ENCODE results near the gene MDP1. TPM values are rescaled to one million over a fixed set of nuclear protein-coding genes. Genes with fewer than 3 reads are reported as not detected.

The MDP1 gene
- total and polyA plus RNA-seq, 2 of the 8 experiments (the other 6 are each of a cell fraction or from before 2014, with no cell fraction given), result 17.7 to 32.2 TPM

GRCh38 chr14:24212924-24213865 is 2.7 kb downstream of the MDP1 start, which contains the start of gene CHMP4A:
CHMP4A (minus strand) TSS chr14:24213488; CDS start chr14:24213439, 49 bp downstream.
- Histone ChIP-seq H3K14ac (ENCODE audit: insufficient read length) (no peak within 1 kb of the TSS), H3K18ac (ENCODE audit: extremely low read depth, low read length) (peak within 1 kb of the TSS; percentile 83; the same call in 1 of the 2 replicates), H3K56ac (replicated peaks; ENCODE audit: insufficient read length, low read depth, low read length) (peak within 1 kb of the TSS; percentile 56), H2BK20ac (ENCODE audit: low read length) (no peak within 1 kb of the TSS), H2AK5ac (ENCODE audit: low read depth, low read length) (0 out of 2 replicates have a peak within 1 kb of the TSS, but pooled peaks have one; percentile 5), H3K9me3 (ENCODE audit: insufficient read depth in 2 of 2, low read depth in 1 of 2, low read length in 1 of 2) (no peaks in the 10 kb centered on the region), H4K8ac (ENCODE audit: extremely low read depth, insufficient read depth, low read length) (peak within 1 kb of the TSS; percentile 97; the same call in 1 of the 2 replicates), H3K27ac (ENCODE audit: low read depth, low read length) (peak within 1 kb of the TSS; percentile 99), H2BK12ac (ENCODE audit: low read depth, low read length) (no peak within 1 kb of the TSS), H3K79me1 (ENCODE audit: low read depth, low read length) (no peaks in the 10 kb centered on the region), H3K4me2 (ENCODE audit: insufficient read depth in 1 of 2, low read depth in 2 of 2, low read length in 2 of 2) (peak within 1 kb of the TSS; percentile 80 to 90), H4K91ac (replicated peaks; ENCODE audit: insufficient read length, low read length) (no peak within 1 kb of the TSS), H4K5ac (ENCODE audit: insufficient read length, low read depth, low read length) (peak within 1 kb of the TSS; percentile 74), H2AFZ (ENCODE audit: low read length) (0 out of 2 replicates have a peak within 1 kb of the TSS, but pooled peaks have one; percentile 72), H2BK120ac (replicated peaks; ENCODE audit: low read depth, low read length) (no peak within 1 kb of the TSS), H3K23ac (ENCODE audit: insufficient read length) (no peak within 1 kb of the TSS), H3K9ac (replicated peaks in 1 of 4; ENCODE audit: extremely low read depth in 1 of 4, low read depth in 3 of 4, low read length in 3 of 4) (peak within 1 kb of the TSS; percentile 91 to 98 (median 96)), H3K27me3 (replicated peaks in 1 of 4; ENCODE audit: control insufficient read depth in 3 of 4, extremely low read depth in 1 of 4, insufficient read depth in 3 of 4, low read length in 3 of 4) (no peaks in the 10 kb centered on the region), H3K36me3 (ENCODE audit: control insufficient read depth in 2 of 4, insufficient read depth in 4 of 4, low read length in 3 of 4) (peaks cover 12 to 26% (median 24%) of the 10 kb centered on the region in 4 experiments; a peak in 7 of 8 replicates), H3K4ac (replicated peaks; ENCODE audit: insufficient read length, low read depth, low read length) (peak within 1 kb of the TSS; percentile 73), H2BK15ac (ENCODE audit: low read length) (no peak within 1 kb of the TSS), H3K4me3 (ENCODE audit: extremely low read depth in 1 of 4, insufficient read depth in 2 of 4, low read depth in 3 of 4, low read length in 4 of 4) (peak within 1 kb of the TSS; percentile 68 to 97 (median 92)), H3K79me2 (ENCODE audit: control insufficient read depth in 1 of 2, insufficient read depth in 2 of 2, low read length in 2 of 2) (peaks cover 0 to 3% of the 10 kb centered on the region in 2 experiments; a peak in 1 of 4 replicates), H2BK5ac (ENCODE audit: low read depth, low read length) (peak within 1 kb of the TSS; percentile 91), H3K23me2 (ENCODE audit: low read depth, low read length) (peaks cover 8% of the 10 kb centered on the region), H4K20me1 (replicated peaks in 1 of 2; ENCODE audit: control insufficient read depth in 1 of 2, insufficient read depth in 2 of 2, low read length in 2 of 2) (no peaks in the 10 kb centered on the region), H3K4me1 (replicated peaks in 1 of 4; ENCODE audit: control insufficient read depth in 3 of 4, insufficient read depth in 4 of 4, low read length in 3 of 4) (peaks cover 0 to 5% (median 2%) of the 10 kb centered on the region in 4 experiments; a peak in 1 of 7 replicates)
- WGBS, 2 experiments (ENCODE audit: extremely low coverage in 1 of 2, insufficient coverage in 1 of 2, insufficient read length in 1 of 2, insufficient replicate concordance in 2 of 2, low coverage in 1 of 2, low lambda C conversion rate in 2 of 2, missing lambda C conversion rate in 1 of 2), result 1% methylated on average over 50 of the region's 53 CpGs; no CpG with 5 or more reads in 1 of the 2 experiments
- FAIRE-seq (no peak), DNase-seq (ENCODE audit: low read depth in 1 of 2, low spot score in 2 of 2) (peak; percentile 91 to 94)
- ChIA-PET CTCF (ENCODE audit: partially characterized antibody) (interaction anchor here (1.0 to 2.1 kb wide), 9 partner anchors 9 to 119 kb away, joined by 3 to 9 read pairs (median 4); partner anchors contain the start of genes IPO4 and PSME2), POLR2A (ENCODE audit: partially characterized antibody) (interaction anchor here (0.6 to 11.1 kb wide), 31 partner anchors 9 to 217 kb away, joined by 3 to 119 read pairs (median 4); partner anchors contain the start of genes DHRS1, EMC9, GMPR2 and IPO4)
- TF ChIP-seq RFX5 (IDR thresholded peaks at IDR 0.05; ENCODE audit: borderline replicate concordance, low read depth, low read length), result no peak
- no peak for TF ChIP-seq GABPA (IDR thresholded peaks at IDR 0.05; ENCODE audit: borderline replicate concordance, insufficient read depth, low read length)
- no peak for TF ChIP-seq POU5F1 (IDR thresholded peaks at IDR 0.05; ENCODE audit: low read depth, low read length)
- TF ChIP-seq NRF1 (IDR thresholded peaks at IDR 0.05; ENCODE audit: low read depth, low read length), result no peak
- TF ChIP-seq EGR1 (IDR thresholded peaks at IDR 0.05; ENCODE audit: borderline replicate concordance, low read depth, low read length), result no peak
- TF ChIP-seq, protein P1, sequence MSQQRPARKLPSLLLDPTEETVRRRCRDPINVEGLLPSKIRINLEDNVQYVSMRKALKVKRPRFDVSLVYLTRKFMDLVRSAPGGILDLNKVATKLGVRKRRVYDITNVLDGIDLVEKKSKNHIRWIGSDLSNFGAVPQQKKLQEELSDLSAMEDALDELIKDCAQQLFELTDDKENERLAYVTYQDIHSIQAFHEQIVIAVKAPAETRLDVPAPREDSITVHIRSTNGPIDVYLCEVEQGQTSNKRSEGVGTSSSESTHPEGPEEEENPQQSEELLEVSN (IDR thresholded peaks at IDR 0.05), result peak; percentile 66
- TF ChIP-seq CBX8 (IDR thresholded peaks at IDR 0.05; ENCODE audit: borderline replicate concordance, low read depth, low read length), result no peak
- peak; percentile 94 for TF ChIP-seq TAF1 (IDR thresholded peaks at IDR 0.05; ENCODE audit: low read depth, low read length)
- peak; percentile 98 for TF ChIP-seq POLR2A (IDR thresholded peaks at IDR 0.05; ENCODE audit: control extremely low read depth in 1 of 2, low read depth in 2 of 2, low read length in 2 of 2)
- no peak for TF ChIP-seq JUN (IDR thresholded peaks at IDR 0.05; ENCODE audit: low read depth, low read length)
- TF ChIP-seq YY1 (IDR thresholded peaks at IDR 0.05; ENCODE audit: low read depth, low read length), result peak; percentile 82

Data from H1 (cell line).